Thyroid gland (tissue), 4 donors: ENCODE results near the gene SCARB1. TPM values are rescaled to one million over a fixed set of nuclear protein-coding genes. Genes with fewer than 3 reads are reported as not detected.

ENCODE experiments used
- DNase-seq, 2 donors: peaks; one replicate each; pipeline ENCODE4 v3.0.0-alpha.2; 2019
- H3K27ac ChIP-seq, 3 donors: fragments of 200-600 bp; sonication (generic); 1 replicate in 2 of 3; 2 replicates in 1 of 3; pipeline ENCODE4 v1.5.1; 2016 to 2019; ENCODE audit warnings: mild to moderate bottlenecking in 1 of 3, moderate library complexity in 1 of 3
- H3K27me3 ChIP-seq: fragments of 200-600 bp; sonication (generic); one replicate; pipeline ENCODE4 v1.5.1; 2019
- H3K36me3 ChIP-seq, 2 donors: fragments of 200-600 bp; sonication (generic); one replicate each; pipeline ENCODE4 v1.5.1; 2016 to 2019
- H3K4me1 ChIP-seq, 2 donors: fragments of 200-600 bp; sonication (generic); one replicate each; pipeline ENCODE4 v1.5.1; 2017 to 2019
- H3K4me3 ChIP-seq, 3 donors: fragments of 200-600 bp; sonication (generic); replicated peaks in 1 of 3; 1 replicate in 2 of 3; 2 replicates in 1 of 3; pipeline ENCODE4 v1.5.1; 2016; ENCODE audit warnings: mild to moderate bottlenecking in 1 of 3
- H3K9me3 ChIP-seq: fragments of 200-600 bp; sonication (generic); one replicate; pipeline ENCODE4 v1.5.1; 2017
- CTCF ChIP-seq, 6 experiments: fragments of 200-600 bp in 3 of 6; fragments of 450-650 bp in 3 of 6; sonication (generic) in 3 of 6; IDR thresholded peaks; one replicate each; pipeline ENCODE4 v1.5.1; 2016 to 2019; ENCODE audit warnings: antibody characterized with exemption in 6 of 6, mild to moderate bottlenecking in 2 of 6, inconsistent platforms in 1 of 6, moderate library complexity in 1 of 6
- POLR2A ChIP-seq, 2 donors: fragments of 450-650 bp; IDR thresholded peaks; one replicate each; pipeline ENCODE4 v1.6.1; 2017; ENCODE audit warnings: antibody characterized with exemption in 2 of 2, mild to moderate bottlenecking in 2 of 2, moderate library complexity in 1 of 2
- WGBS, 2 donors: methylation state at CpG; one replicate each; pipeline ENCODE4 v1.1.5; 2017; 5-methylcytosine and 5-hydroxymethylcytosine counted together
- intact Hi-C: fragments of 100-400 bp; cut with DNase I; formaldehyde crosslinking; loops from one replicate; pipeline ENCODE4 v1.15.1; 2023
- total RNA-seq, 4 donors: library from RNA; depleted of rRNA; stranded (reverse); fragments of >200 nt; gene quantifications; one replicate each; pipeline ENCODE4 v1.2.3, GENCODE V29; 2016

The SCARB1 gene
- total RNA-seq, 4 donors from 2014 or later = 10.9 to 16.0 (median 15.4) TPM

GRCh38 chr12:124779161-124780141 is 84.2 kb downstream of the SCARB1 start:
- Histone ChIP-seq H3K27ac (no peak overlapping the region), H3K4me3 (no peak overlapping the region), H3K36me3 (no peaks in the 10 kb centered on the region), H3K27me3 (no peaks in the 10 kb centered on the region), H3K9me3 (no peaks in the 10 kb centered on the region), H3K4me1 (no peaks in the 10 kb centered on the region)
- no peak for DNase-seq
- 77 to 78% methylated on average over 25 to 26 of the region's 27 CpGs for WGBS, 2 donors
- intact Hi-C loops = no loop called here
- TF ChIP-seq CTCF (IDR thresholded peaks at IDR 0.05) (no peak), POLR2A (IDR thresholded peaks at IDR 0.05) (no peak)

GRCh38 chr12:124778411-124778810 is 85.3 kb downstream of the SCARB1 start:
- intact Hi-C loops = no loop called here
- 96 to 97% methylated on average over 4 to 8 of the region's 12 CpGs for WGBS, 2 donors

GRCh38 chr12:124777399-124778372 is 86.0 kb downstream of the SCARB1 start:
- Histone ChIP-seq H3K27me3 (no peaks in the 10 kb centered on the region), H3K27ac (no peak overlapping the region), H3K4me3 (no peak overlapping the region), H3K4me1 (no peaks in the 10 kb centered on the region), H3K9me3 (no peaks in the 10 kb centered on the region), H3K36me3 (no peaks in the 10 kb centered on the region)
- intact Hi-C loops = no loop called here
- 83% methylated on average over 21 to 28 of the region's 31 CpGs for WGBS, 2 donors
- TF ChIP-seq POLR2A (IDR thresholded peaks at IDR 0.05) = no peak
- no peak for TF ChIP-seq CTCF (IDR thresholded peaks at IDR 0.05)
- DNase-seq = no peak

More at GRCh38 chr12:124778411-124778810, 85.3 kb downstream of the SCARB1 start:
- no peak overlapping the region for H3K4me3 ChIP-seq
- no peaks in the 10 kb centered on the region for H3K27me3 ChIP-seq
- no peaks in the 10 kb centered on the region for H3K9me3 ChIP-seq
- no peaks in the 10 kb centered on the region for H3K4me1 ChIP-seq
- no peaks in the 10 kb centered on the region for H3K36me3 ChIP-seq
- H3K27ac ChIP-seq = no peak overlapping the region
- DNase-seq = no peak
- no peak for TF ChIP-seq CTCF (IDR thresholded peaks at IDR 0.05)

- no peak for DNase-seq
- H3K4me1 ChIP-seq = peaks cover 0 to 7% of the 10 kb centered on the region in 2 donors
- 87 to 90% methylated on average over 5 of the region's 5 CpGs for WGBS, 2 donors
- H3K36me3 ChIP-seq = no peaks in the 10 kb centered on the region
- H3K27me3 ChIP-seq = no peaks in the 10 kb centered on the region
- intact Hi-C loops = no loop called here
- H3K9me3 ChIP-seq = no peaks in the 10 kb centered on the region
- H3K4me3 ChIP-seq = no peak overlapping the region
- no peak for TF ChIP-seq CTCF (IDR thresholded peaks at IDR 0.05)
- no peak for TF ChIP-seq POLR2A (IDR thresholded peaks at IDR 0.05)
- H3K27ac ChIP-seq = no peak overlapping the region
Measured at GRCh38 chr12:124776125-124776513, 87.5 kb downstream of the SCARB1 start.
